Esophagus squamous epithelium (tissue), 5 donors: ENCODE measurements around the gene AATK. TPM values are rescaled to one million over a fixed set of nuclear protein-coding genes. Genes with fewer than 3 reads are reported as not detected.

Experiments
- DNase-seq: peaks from one replicate; lab custom pipeline; 2025; lab: John Stamatoyannopoulos, UW
- H3K27ac ChIP-seq, 4 donors: fragments of 200-600 bp; sonication (generic); one replicate each; pipeline ENCODE4 v1.5.1; 2016 to 2019; ENCODE audit warnings: mild to moderate bottlenecking in 1 of 4
- H3K27me3 ChIP-seq, 4 donors: fragments of 200-600 bp; sonication (generic); 1 replicate in 3 of 4; 2 replicates in 1 of 4; pipeline versions ENCODE4 v1.5.1 to v1.6.0; 2017 to 2021; ENCODE audit warnings: antibody characterized with exemption in 1 of 4
- H3K36me3 ChIP-seq, 3 donors: fragments of 200-600 bp; sonication (generic); one replicate each; pipeline ENCODE4 v1.5.1; 2016 to 2019
- H3K4me1 ChIP-seq, 3 donors: fragments of 200-600 bp; sonication (generic); one replicate each; pipeline ENCODE4 v1.5.1; 2017 to 2019
- H3K4me3 ChIP-seq, 4 donors: fragments of 200-600 bp; sonication (generic); 1 replicate in 3 of 4; 2 replicates in 1 of 4; pipeline ENCODE4 v1.5.1; 2016 to 2019; ENCODE audit warnings: mild to moderate bottlenecking in 2 of 4, moderate library complexity in 1 of 4
- H3K9me3 ChIP-seq, 3 donors: fragments of 200-600 bp; sonication (generic); one replicate each; pipeline ENCODE4 v1.5.1; 2016 to 2019
- CTCF ChIP-seq, 6 experiments: fragments of 450-650 bp in 4 of 6; fragments of 200-600 bp in 2 of 6; sonication (generic) in 2 of 6; IDR thresholded peaks; one replicate each; pipeline ENCODE4 v1.5.1; 2016 to 2019; ENCODE audit warnings: antibody characterized with exemption in 6 of 6, mild to moderate bottlenecking in 4 of 6, moderate library complexity in 4 of 6
- POLR2A ChIP-seq, 4 donors: fragments of 450-650 bp; IDR thresholded peaks; one replicate each; pipeline ENCODE4 v1.6.1; 2017; ENCODE audit warnings: antibody characterized with exemption in 4 of 4, mild to moderate bottlenecking in 4 of 4, moderate library complexity in 3 of 4
- WGBS, 2 donors: methylation state at CpG; one replicate each; pipeline ENCODE4 v1.1.5; 2018; 5-methylcytosine and 5-hydroxymethylcytosine counted together
- intact Hi-C: fragments of 100-400 bp; cut with DNase I; formaldehyde crosslinking; loops from one replicate; pipeline ENCODE4 v1.15.0; 2022
- total RNA-seq, 4 donors: library from RNA; depleted of rRNA; stranded (reverse); fragments of >200 nt; gene quantifications; one replicate each; pipeline ENCODE4 v1.1.0, GENCODE V29; 2016
- donor health status: DM: yes; HTN: yes; CAD: no.

The AATK gene
- total RNA-seq, 4 donors from 2014 or later: 0.57 to 1.5 (median 0.70) TPM; not detected in 1

- Histone ChIP-seq H3K9me3 (no peaks in the 10 kb centered on the region), H3K4me3 (no peak overlapping the region), H3K27me3 (peaks cover 0 to 79% (median 7%) of the 10 kb centered on the region in 4 donors), H3K4me1 (peaks cover 13 to 63% (median 16%) of the 10 kb centered on the region in 3 donors), H3K27ac (no peak overlapping the region), H3K36me3 (no peaks in the 10 kb centered on the region)
- TF ChIP-seq CTCF (IDR thresholded peaks at IDR 0.05) (no peak), POLR2A (IDR thresholded peaks at IDR 0.05) (no peak)
- intact Hi-C loops: no loop called here
- 51 to 68% methylated on average over 5 to 11 of the region's 109 CpGs for WGBS, 2 donors
- DNase-seq: no peak
These were observed 43.9 kb downstream of the AATK start for GRCh38 chr17:81121841-81122733.

- TF ChIP-seq CTCF (IDR thresholded peaks at IDR 0.05) (no peak), POLR2A (IDR thresholded peaks at IDR 0.05) (no peak)
- H3K4me3 ChIP-seq: no peak overlapping the region
- 61% methylated on average over 7 to 9 of the region's 45 CpGs for WGBS, 2 donors
- H3K9me3 ChIP-seq: no peaks in the 10 kb centered on the region
- H3K27me3 ChIP-seq: peaks cover 0 to 67% (median 7%) of the 10 kb centered on the region in 4 donors
- intact Hi-C loops: no loop called here
- peaks cover 0 to 11% (median 0%) of the 10 kb centered on the region in 3 donors for H3K36me3 ChIP-seq
- H3K27ac ChIP-seq: no peak overlapping the region
- peaks cover 13 to 56% (median 16%) of the 10 kb centered on the region in 3 donors for H3K4me1 ChIP-seq
- no peak for DNase-seq
These were observed 45.1 kb downstream of the AATK start for GRCh38 chr17:81120695-81121621.

GRCh38 chr17:81120149-81120484 is 45.9 kb downstream of the AATK start:
- Histone ChIP-seq H3K4me3 (peak overlapping the region in 3 of 4 donors; percentile 35 to 59 (median 38)), H3K36me3 (peaks cover 0 to 19% (median 0%) of the 10 kb centered on the region in 3 donors), H3K27me3 (peaks cover 0 to 61% (median 7%) of the 10 kb centered on the region in 4 donors), H3K9me3 (no peaks in the 10 kb centered on the region), H3K4me1 (peaks cover 13 to 53% (median 16%) of the 10 kb centered on the region in 3 donors), H3K27ac (peak overlapping the region in 2 of 4 donors; percentile 14 to 41)
- no peak for DNase-seq
- WGBS, 2 donors: 58 to 80% methylated on average over 5 to 11 of the region's 33 CpGs
- intact Hi-C loops: no loop called here
- no peak for TF ChIP-seq POLR2A (IDR thresholded peaks at IDR 0.05)
- TF ChIP-seq CTCF (IDR thresholded peaks at IDR 0.05): no peak

- peaks cover 13 to 56% (median 16%) of the 10 kb centered on the region in 3 donors for H3K4me1 ChIP-seq
- H3K9me3 ChIP-seq: no peaks in the 10 kb centered on the region
- intact Hi-C loops: no loop called here
- peak overlapping the region; percentile 10 to 48 (median 28) for H3K27ac ChIP-seq
- DNase-seq: peak; percentile 39
- H3K27me3 ChIP-seq: peaks cover 0 to 55% (median 7%) of the 10 kb centered on the region in 4 donors
- H3K4me3 ChIP-seq: peak overlapping the region; percentile 18 to 59 (median 36)
- WGBS, 2 donors: 31 to 90% methylated on average over 6 to 11 of the region's 89 CpGs
- peaks cover 0 to 26% (median 0%) of the 10 kb centered on the region in 3 donors for H3K36me3 ChIP-seq
- TF ChIP-seq CTCF (IDR thresholded peaks at IDR 0.05) (peak in 4 of 6 experiments; percentile 5 to 35 (median 17)), POLR2A (IDR thresholded peaks at IDR 0.05) (no peak)
These were observed 46.5 kb downstream of the AATK start for GRCh38 chr17:81119223-81120148.
